HCT116 (cell line): Measurements from ENCODE around the gene TET3. TPM values are rescaled to one million over a fixed set of nuclear protein-coding genes. Genes with fewer than 3 reads are reported as not detected.

ENCODE experiments used
- ATAC-seq: fragments of 200-7000 bp; cut with Tn5 transposase; 2 replicates; pipeline ENCODE4 v1.9.1; 2020; ENCODE audit warnings: mild to moderate bottlenecking, moderate library complexity
- BruUV-seq: library from RNA; stranded (reverse); fragments of 400-500 nt; replicated peaks from 2 replicates; lab custom pipeline; 2021; lab: Mats Ljungman, UMichigan
- CTCF ChIA-PET: fragments of 300-600 bp; sonication (Branson Sonifier 250); formaldehyde crosslinking; loops from one replicate; lab custom pipeline; 2021; ENCODE audit warnings: antibody characterized with exemption; lab: Charles Lee
- POLR2A ChIA-PET: fragments of 300-600, 350-600 bp; sonication (Branson Sonifier 250); formaldehyde crosslinking; loops from one replicate; lab custom pipeline; 2021; ENCODE audit warnings: antibody characterized with exemption; lab: Charles Lee
- RAD21 ChIA-PET, 2 experiments: fragments of 300-600 bp; sonication (Branson Sonifier 250); formaldehyde crosslinking; loops; one replicate each; lab custom pipeline; 2023; ENCODE audit warnings: low total read pairs in 2 of 2; ENCODE audit not compliant: uncharacterized antibody in 2 of 2, unreplicated experiment in 2 of 2, low non-redundant PET in 1 of 2; lab: Charles Lee
- DNase-seq: peaks from one replicate; pipeline ENCODE4 v3.0.0-alpha.2; 2010; ENCODE audit warnings: low read depth, low spot score
- H2AFZ ChIP-seq: fragments of 200-600 bp; shearing (Covaris generic), sonication (generic); 2 replicates; pipeline ENCODE4 v1.6.1; 2017; ENCODE audit warnings: low read depth, mixed run types, mixed read lengths, antibody characterized with exemption, low read length; ENCODE audit not compliant: poor library complexity, severe bottlenecking
- H3K27ac ChIP-seq: 2 replicates; pipeline ENCODE4 v1.5.1; 2012; ENCODE audit warnings: low read depth, low read length
- H3K27me3 ChIP-seq: fragments of 200-600 bp; sonication (generic); 2 replicates; pipeline ENCODE4 v1.6.1; 2016; ENCODE audit warnings: mixed run types, low read length, mixed read lengths; ENCODE audit not compliant: insufficient read depth
- H3K36me3 ChIP-seq, 2 experiments: fragments of 200-500 bp in 1 of 2; fragments of 200-600 bp in 1 of 2; sonication (Bioruptor generic) in 1 of 2; sonication (generic) in 1 of 2; 2 replicates each; pipeline versions ENCODE4 v1.5.1 to v1.6.1; 2014 to 2016; ENCODE audit warnings: low read length in 2 of 2, inconsistent platforms in 1 of 2, mixed read lengths in 1 of 2, mixed run types in 1 of 2; ENCODE audit not compliant: insufficient read depth in 2 of 2, control insufficient read depth in 1 of 2
- H3K4me1 ChIP-seq, 2 experiments: fragments of 200-600 bp in 1 of 2; sonication (generic) in 1 of 2; 2 replicates each; pipeline versions ENCODE4 v1.5.1 to v1.6.1; 2012 to 2017; ENCODE audit warnings: low read length in 2 of 2, inconsistent platforms in 1 of 2, mild to moderate bottlenecking in 1 of 2, mixed read lengths in 1 of 2, mixed run types in 1 of 2, moderate library complexity in 1 of 2; ENCODE audit not compliant: insufficient read depth in 2 of 2, control insufficient read depth in 1 of 2
- H3K4me2 ChIP-seq: fragments of 200-600 bp; sonication (generic); 2 replicates; pipeline ENCODE4 v1.6.1; 2017; ENCODE audit warnings: mixed run types, low read length, mixed read lengths
- H3K4me3 ChIP-seq, 2 experiments: fragments of 200-600 bp in 1 of 2; sonication (generic) in 1 of 2; replicated peaks in 1 of 2; 2 replicates each; pipeline ENCODE4 v1.5.1; 2011 to 2016; ENCODE audit warnings: low read length in 2 of 2, control low read depth in 1 of 2, low read depth in 1 of 2, mild to moderate bottlenecking in 1 of 2, mixed read lengths in 1 of 2, mixed run types in 1 of 2
- H3K79me2 ChIP-seq: fragments of 200-600 bp; sonication (generic); 2 replicates; pipeline ENCODE4 v1.6.1; 2017; ENCODE audit warnings: mild to moderate bottlenecking, mixed run types, low read length, moderate library complexity, mixed read lengths; ENCODE audit not compliant: insufficient read depth
- H3K9ac ChIP-seq: fragments of 200-600 bp; sonication (generic); 2 replicates; pipeline ENCODE4 v1.6.1; 2016; ENCODE audit warnings: low read length, mixed read lengths
- H3K9me2 ChIP-seq: fragments of 200-600 bp; sonication (generic), shearing (Covaris generic); 2 replicates; pipeline ENCODE4 v1.6.1; 2017; ENCODE audit warnings: mixed run types, mild to moderate bottlenecking, moderate library complexity; ENCODE audit not compliant: insufficient read depth
- H3K9me3 ChIP-seq, 2 experiments: fragments of 200-500 bp in 1 of 2; fragments of 200-600 bp in 1 of 2; sonication (Bioruptor generic) in 1 of 2; sonication (generic) in 1 of 2; 2 replicates each; pipeline ENCODE4 v1.6.1; 2014 to 2017; ENCODE audit warnings: low read length in 2 of 2, mixed read lengths in 2 of 2, inconsistent platforms in 1 of 2, low read depth in 1 of 2, mild to moderate bottlenecking in 1 of 2, mixed run types in 1 of 2, moderate library complexity in 1 of 2; ENCODE audit not compliant: control insufficient read depth in 1 of 2, insufficient read depth in 1 of 2
- H4K20me1 ChIP-seq: fragments of 200-600 bp; sonication (generic), shearing (Covaris generic); 2 replicates; pipeline ENCODE4 v1.6.1; 2017; ENCODE audit warnings: mixed run types, mild to moderate bottlenecking, moderate library complexity; ENCODE audit not compliant: insufficient read depth
- CEBPB ChIP-seq: IDR thresholded peaks from 2 replicates; pipeline ENCODE4 v1.6.1; 2012; ENCODE audit warnings: low read depth
- EGR1 ChIP-seq: IDR thresholded peaks from 2 replicates; pipeline ENCODE4 v1.6.1; 2012; ENCODE audit warnings: low read depth
- ELF1 ChIP-seq: IDR thresholded peaks from 2 replicates; pipeline ENCODE4 v1.6.1; 2012; ENCODE audit warnings: low read depth, borderline replicate concordance
- EZH2phosphoT487 ChIP-seq: fragments of 200-600 bp; IDR thresholded peaks from 2 replicates; pipeline ENCODE4 v1.6.1; 2018; ENCODE audit warnings: antibody characterized with exemption, borderline replicate concordance
- FOSL1 ChIP-seq: IDR thresholded peaks from 2 replicates; pipeline ENCODE4 v1.6.1; 2012; ENCODE audit warnings: low read depth
- POLR2A ChIP-seq: IDR thresholded peaks from 2 replicates; pipeline ENCODE4 v1.7.0; 2011; ENCODE audit warnings: borderline replicate concordance; ENCODE audit not compliant: insufficient read depth, insufficient read length; ENCODE audit errors: extremely low read depth
- POLR2AphosphoS5 ChIP-seq: IDR thresholded peaks from 2 replicates; pipeline ENCODE4 v1.6.1; 2011; ENCODE audit warnings: mild to moderate bottlenecking, low read depth, low read length, moderate library complexity
- RAD21 ChIP-seq: IDR thresholded peaks from 2 replicates; pipeline ENCODE4 v1.6.1; 2012; ENCODE audit warnings: low read depth, mild to moderate bottlenecking
- SIN3A ChIP-seq: IDR thresholded peaks from 2 replicates; pipeline ENCODE4 v1.6.1; 2012; ENCODE audit warnings: low read depth
- SP1 ChIP-seq: IDR thresholded peaks from 2 replicates; pipeline ENCODE4 v1.6.1; 2012; ENCODE audit warnings: low read depth
- SRF ChIP-seq: IDR thresholded peaks from 2 replicates; pipeline ENCODE4 v1.6.1; 2012; ENCODE audit warnings: low read depth
- TCF7L2 ChIP-seq: IDR thresholded peaks from 2 replicates; pipeline ENCODE4 v1.7.0; 2011; ENCODE audit warnings: borderline replicate concordance, inconsistent platforms; ENCODE audit not compliant: insufficient read depth, insufficient read length; ENCODE audit errors: extremely low read depth
- YY1 ChIP-seq: IDR thresholded peaks from 2 replicates; pipeline ENCODE4 v1.6.1; 2011; ENCODE audit warnings: low read length, low read depth, moderate library complexity, mild to moderate bottlenecking; ENCODE audit not compliant: insufficient replicate concordance; ENCODE audit errors: extremely low read depth
- ZFX ChIP-seq: fragments of 450-650 bp; IDR thresholded peaks from 2 replicates; pipeline ENCODE4 v1.6.1; 2017
- ZNF274 ChIP-seq: fragments of 200-500 bp; sonication (Bioruptor generic); IDR thresholded peaks from 2 replicates; pipeline ENCODE4 v1.6.1; 2014; ENCODE audit warnings: mild to moderate bottlenecking, low read depth, low read length, inconsistent platforms
- intact Hi-C: fragments of 100-400 bp; cut with micrococcal nuclease; formaldehyde crosslinking; loops from 2 replicates; pipeline ENCODE4 v1.10.0; 2022
- total RNA-seq: library from RNA; stranded (reverse); gene quantifications from one replicate; pipeline ENCODE4 v1.2.1, GENCODE V29; 2021; ENCODE audit not compliant: unreplicated experiment
- TF ChIP-seq, protein P1 (sequence below): IDR thresholded peaks from 2 replicates; pipeline ENCODE4 v1.6.1; 2012
- TF ChIP-seq, protein P2 (sequence below): IDR thresholded peaks from 2 replicates; pipeline ENCODE4 v1.6.1; 2012; ENCODE audit warnings: low read depth

The TET3 gene
- total RNA-seq, 1 experiment from 2014 or later = 15.4 TPM

DNA sequence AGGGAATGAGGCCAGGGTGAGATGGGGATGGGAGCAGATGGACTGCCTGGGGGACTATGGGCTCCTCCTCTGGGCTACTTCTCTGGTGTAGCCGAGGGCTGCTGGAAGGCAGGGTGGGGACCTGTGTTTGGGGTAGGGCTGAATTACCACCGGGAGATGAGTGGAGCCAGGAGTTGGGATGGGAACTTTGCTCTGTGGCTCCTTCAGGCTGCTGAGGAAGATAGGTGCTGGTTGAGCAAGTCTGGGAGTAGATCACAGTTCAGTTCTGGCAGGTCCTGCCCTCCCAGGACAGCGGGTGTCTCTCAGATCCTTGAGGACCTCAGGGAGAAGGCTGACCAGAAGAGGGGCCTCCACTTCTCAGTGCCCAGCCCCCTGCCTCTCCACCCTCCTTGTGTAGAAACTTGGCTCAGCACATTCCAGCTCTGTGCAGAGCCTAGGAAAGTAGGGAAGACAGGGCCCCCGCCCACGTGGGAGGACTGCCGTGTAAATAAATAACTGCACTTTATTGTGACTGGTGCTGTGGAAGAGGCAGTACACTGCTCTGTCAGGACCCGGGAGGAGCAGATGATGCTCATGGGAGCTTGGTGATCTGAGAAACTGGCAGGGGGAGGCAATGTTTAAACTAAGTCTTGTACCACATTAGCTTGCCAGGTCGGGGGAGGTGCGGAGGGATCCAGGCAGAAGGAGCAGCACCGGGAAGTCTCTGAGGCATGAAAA, 15.3 kb downstream of the TET3 start:
- RAD21 ChIA-PET = no interaction called here
- TF ChIP-seq SIN3A = no peak
- TF ChIP-seq EGR1 = no peak
- TF ChIP-seq POLR2AphosphoS5 = no peak
- TF ChIP-seq EZH2phosphoT487 = no peak
- no peak for TF ChIP-seq YY1
- TF ChIP-seq ZFX = no peak
- TF ChIP-seq RAD21 = no peak
- no peak for TF ChIP-seq POLR2A
- no peak for TF ChIP-seq SRF
- no peak for TF ChIP-seq FOSL1
- Histone ChIP-seq H3K9ac (no peak overlapping the region), H3K36me3 (peaks cover 0 to 3% of the 10 kb centered on the region in 2 experiments; a peak in 1 of 4 replicates), H3K4me2 (peak overlapping the region; percentile 9), H3K4me1 (peaks cover 7 to 25% of the 10 kb centered on the region in 2 experiments; a peak in 3 of 4 replicates), H3K27ac (no peak overlapping the region), H4K20me1 (no peaks in the 10 kb centered on the region), H3K4me3 (no peak overlapping the region), H3K79me2 (peaks cover 84% of the 10 kb centered on the region), H3K9me2 (no peaks in the 10 kb centered on the region), H2AFZ (no peak overlapping the region), H3K27me3 (no peaks in the 10 kb centered on the region), H3K9me3 (no peaks in the 10 kb centered on the region)
- DNase-seq = no peak
- POLR2A ChIA-PET = no interaction called here
- intact Hi-C loops = no loop called here
- ATAC-seq = 0 out of 2 replicates have a peak, but pooled peaks have one; percentile 17
- CTCF ChIA-PET = no interaction called here
- BruUV-seq = no TSS peak

DNA sequence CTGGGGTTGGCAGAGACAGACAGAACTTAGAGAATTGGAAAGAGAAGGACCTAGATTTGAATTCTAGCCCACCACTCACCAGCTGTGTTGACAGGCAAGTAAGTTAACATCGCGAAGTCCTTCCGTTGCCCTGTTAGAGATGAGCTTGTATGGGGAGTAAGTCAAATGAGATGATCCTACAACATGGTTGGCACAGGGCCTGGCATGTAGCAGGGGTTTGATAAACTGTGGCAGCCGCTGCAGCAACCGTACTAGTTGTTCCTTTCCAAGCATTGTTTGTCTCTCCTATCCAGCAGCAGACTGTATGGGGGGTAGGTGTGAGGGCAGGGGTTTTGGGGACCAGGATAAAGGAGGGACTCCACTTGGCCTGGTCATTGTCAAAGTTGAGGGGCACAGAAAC, 16.0 kb downstream of the TET3 start:
- BruUV-seq = no TSS peak
- peaks cover 0 to 3% of the 10 kb centered on the region in 2 experiments; a peak in 1 of 4 replicates for H3K36me3 ChIP-seq
- no peaks in the 10 kb centered on the region for H4K20me1 ChIP-seq
- no peak overlapping the region for H3K9ac ChIP-seq
- intact Hi-C loops = no loop called here
- no peaks in the 10 kb centered on the region for H3K9me3 ChIP-seq
- DNase-seq (no peak), ATAC-seq (no peak)
- TF ChIP-seq EZH2phosphoT487 = no peak
- TF ChIP-seq SP1 = no peak
- no peak for TF ChIP-seq ZNF274
- TF ChIP-seq, protein P1, sequence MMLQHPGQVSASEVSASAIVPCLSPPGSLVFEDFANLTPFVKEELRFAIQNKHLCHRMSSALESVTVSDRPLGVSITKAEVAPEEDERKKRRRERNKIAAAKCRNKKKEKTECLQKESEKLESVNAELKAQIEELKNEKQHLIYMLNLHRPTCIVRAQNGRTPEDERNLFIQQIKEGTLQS = no peak
- no peak for TF ChIP-seq TCF7L2
- no peak for TF ChIP-seq ELF1
- TF ChIP-seq, protein P2, sequence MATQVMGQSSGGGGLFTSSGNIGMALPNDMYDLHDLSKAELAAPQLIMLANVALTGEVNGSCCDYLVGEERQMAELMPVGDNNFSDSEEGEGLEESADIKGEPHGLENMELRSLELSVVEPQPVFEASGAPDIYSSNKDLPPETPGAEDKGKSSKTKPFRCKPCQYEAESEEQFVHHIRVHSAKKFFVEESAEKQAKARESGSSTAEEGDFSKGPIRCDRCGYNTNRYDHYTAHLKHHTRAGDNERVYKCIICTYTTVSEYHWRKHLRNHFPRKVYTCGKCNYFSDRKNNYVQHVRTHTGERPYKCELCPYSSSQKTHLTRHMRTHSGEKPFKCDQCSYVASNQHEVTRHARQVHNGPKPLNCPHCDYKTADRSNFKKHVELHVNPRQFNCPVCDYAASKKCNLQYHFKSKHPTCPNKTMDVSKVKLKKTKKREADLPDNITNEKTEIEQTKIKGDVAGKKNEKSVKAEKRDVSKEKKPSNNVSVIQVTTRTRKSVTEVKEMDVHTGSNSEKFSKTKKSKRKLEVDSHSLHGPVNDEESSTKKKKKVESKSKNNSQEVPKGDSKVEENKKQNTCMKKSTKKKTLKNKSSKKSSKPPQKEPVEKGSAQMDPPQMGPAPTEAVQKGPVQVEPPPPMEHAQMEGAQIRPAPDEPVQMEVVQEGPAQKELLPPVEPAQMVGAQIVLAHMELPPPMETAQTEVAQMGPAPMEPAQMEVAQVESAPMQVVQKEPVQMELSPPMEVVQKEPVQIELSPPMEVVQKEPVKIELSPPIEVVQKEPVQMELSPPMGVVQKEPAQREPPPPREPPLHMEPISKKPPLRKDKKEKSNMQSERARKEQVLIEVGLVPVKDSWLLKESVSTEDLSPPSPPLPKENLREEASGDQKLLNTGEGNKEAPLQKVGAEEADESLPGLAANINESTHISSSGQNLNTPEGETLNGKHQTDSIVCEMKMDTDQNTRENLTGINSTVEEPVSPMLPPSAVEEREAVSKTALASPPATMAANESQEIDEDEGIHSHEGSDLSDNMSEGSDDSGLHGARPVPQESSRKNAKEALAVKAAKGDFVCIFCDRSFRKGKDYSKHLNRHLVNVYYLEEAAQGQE = no peak
- no peak for TF ChIP-seq CEBPB
- no peak for TF ChIP-seq EGR1
- no peak for TF ChIP-seq ZFX
- no peak for TF ChIP-seq FOSL1
- TF ChIP-seq SIN3A = no peak
- peaks cover 7 to 24% of the 10 kb centered on the region in 2 experiments; a peak in 3 of 4 replicates for H3K4me1 ChIP-seq
- H2AFZ ChIP-seq = no peak overlapping the region
- peak overlapping the region; percentile 33; the same call in 1 of the 2 replicates for H3K4me2 ChIP-seq
- H3K79me2 ChIP-seq = peaks cover 80% of the 10 kb centered on the region
- H3K4me3 ChIP-seq = no peak overlapping the region
- no peaks in the 10 kb centered on the region for H3K9me2 ChIP-seq
- ChIA-PET POLR2A (no interaction called here), CTCF (no interaction called here), RAD21 (no interaction called here)
- no peaks in the 10 kb centered on the region for H3K27me3 ChIP-seq
- no peak overlapping the region for H3K27ac ChIP-seq
